GM10266 (cell line): ENCODE data around the gene PMCH.
"Not testable (repeated sequence)": the region's sequence is repeated elsewhere in the genome, so short reads cannot be mapped to it uniquely, and the experiment has no call there.

Source experiments
- DNase-seq: peaks from one replicate; pipeline ENCODE4 v3.0.0; 2012; ENCODE audit errors: extremely low spot score
- TF ChIP-seq, protein P1 (sequence below): IDR thresholded peaks from 2 replicates; pipeline ENCODE4 v1.5.1; 2012; ENCODE audit warnings: mild to moderate bottlenecking, low read depth; ENCODE audit not compliant: control insufficient read depth, insufficient read depth; ENCODE audit errors: missing control alignments

PMCH gene

GRCh38 chr12:102197789-102198188 lies at the start of gene PMCH:
PMCH (minus strand) TSS chr12:102197833; CDS start chr12:102197770, 63 bp downstream.
- DNase-seq: peak; percentile 53
- TF ChIP-seq, protein P1, sequence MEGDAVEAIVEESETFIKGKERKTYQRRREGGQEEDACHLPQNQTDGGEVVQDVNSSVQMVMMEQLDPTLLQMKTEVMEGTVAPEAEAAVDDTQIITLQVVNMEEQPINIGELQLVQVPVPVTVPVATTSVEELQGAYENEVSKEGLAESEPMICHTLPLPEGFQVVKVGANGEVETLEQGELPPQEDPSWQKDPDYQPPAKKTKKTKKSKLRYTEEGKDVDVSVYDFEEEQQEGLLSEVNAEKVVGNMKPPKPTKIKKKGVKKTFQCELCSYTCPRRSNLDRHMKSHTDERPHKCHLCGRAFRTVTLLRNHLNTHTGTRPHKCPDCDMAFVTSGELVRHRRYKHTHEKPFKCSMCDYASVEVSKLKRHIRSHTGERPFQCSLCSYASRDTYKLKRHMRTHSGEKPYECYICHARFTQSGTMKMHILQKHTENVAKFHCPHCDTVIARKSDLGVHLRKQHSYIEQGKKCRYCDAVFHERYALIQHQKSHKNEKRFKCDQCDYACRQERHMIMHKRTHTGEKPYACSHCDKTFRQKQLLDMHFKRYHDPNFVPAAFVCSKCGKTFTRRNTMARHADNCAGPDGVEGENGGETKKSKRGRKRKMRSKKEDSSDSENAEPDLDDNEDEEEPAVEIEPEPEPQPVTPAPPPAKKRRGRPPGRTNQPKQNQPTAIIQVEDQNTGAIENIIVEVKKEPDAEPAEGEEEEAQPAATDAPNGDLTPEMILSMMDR: no peak

DNA sequence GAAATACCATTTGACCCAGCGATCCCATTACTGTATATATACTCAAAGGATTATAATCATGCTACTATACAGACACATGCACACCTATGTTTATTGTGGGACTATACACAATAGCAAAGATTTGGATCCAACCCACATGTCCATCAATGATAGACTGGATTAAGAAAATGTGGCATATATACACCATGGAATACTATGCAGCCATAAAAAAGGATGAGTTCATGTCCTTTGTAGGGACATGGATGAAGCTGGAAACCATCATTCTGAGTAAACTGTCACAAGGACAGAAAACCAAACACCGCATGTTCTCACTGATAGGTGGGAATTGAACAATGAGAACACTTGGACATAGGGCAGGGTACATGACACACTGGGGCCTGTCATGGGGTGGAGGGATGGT lies 43.2 kb upstream of the PMCH start:
- not testable (repeated sequence) for DNase-seq

- no peak for DNase-seq
- TF ChIP-seq, protein P1: no peak
Measured at GRCh38 chr12:102234599-102234998, 37.0 kb upstream of the PMCH start.

- TF ChIP-seq, protein P1: no peak
- DNase-seq: no peak
Measured at GRCh38 chr12:102232446-102232845, 34.8 kb upstream of the PMCH start.

GRCh38 chr12:102232036-102232435 lies 34.4 kb upstream of the PMCH start:
- TF ChIP-seq, protein P1: no peak
- DNase-seq: no peak

- TF ChIP-seq, protein P1: no peak
- no peak for DNase-seq
Measured at GRCh38 chr12:102227954-102228353, 30.3 kb upstream of the PMCH start.

DNA sequence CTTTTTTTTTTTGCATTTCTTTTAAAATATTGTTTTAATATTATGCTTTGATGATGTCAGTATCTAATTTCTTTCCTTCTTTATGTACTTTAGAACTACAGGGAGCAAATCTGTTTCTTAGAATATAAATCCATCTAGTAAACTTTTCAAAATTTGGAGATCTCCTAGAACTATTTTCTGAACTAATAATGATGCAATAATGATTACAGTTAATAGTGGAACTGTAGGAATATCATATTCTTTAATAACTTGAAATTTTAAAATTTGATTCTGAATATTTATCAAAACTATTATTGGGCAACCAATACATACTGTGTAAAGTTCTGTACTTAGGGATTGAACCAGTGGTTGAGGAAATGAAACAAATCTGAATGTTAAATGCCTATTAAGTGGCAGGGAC lies 23.1 kb upstream of the PMCH start:
- TF ChIP-seq, protein P1: no peak
- DNase-seq: no peak

DNA sequence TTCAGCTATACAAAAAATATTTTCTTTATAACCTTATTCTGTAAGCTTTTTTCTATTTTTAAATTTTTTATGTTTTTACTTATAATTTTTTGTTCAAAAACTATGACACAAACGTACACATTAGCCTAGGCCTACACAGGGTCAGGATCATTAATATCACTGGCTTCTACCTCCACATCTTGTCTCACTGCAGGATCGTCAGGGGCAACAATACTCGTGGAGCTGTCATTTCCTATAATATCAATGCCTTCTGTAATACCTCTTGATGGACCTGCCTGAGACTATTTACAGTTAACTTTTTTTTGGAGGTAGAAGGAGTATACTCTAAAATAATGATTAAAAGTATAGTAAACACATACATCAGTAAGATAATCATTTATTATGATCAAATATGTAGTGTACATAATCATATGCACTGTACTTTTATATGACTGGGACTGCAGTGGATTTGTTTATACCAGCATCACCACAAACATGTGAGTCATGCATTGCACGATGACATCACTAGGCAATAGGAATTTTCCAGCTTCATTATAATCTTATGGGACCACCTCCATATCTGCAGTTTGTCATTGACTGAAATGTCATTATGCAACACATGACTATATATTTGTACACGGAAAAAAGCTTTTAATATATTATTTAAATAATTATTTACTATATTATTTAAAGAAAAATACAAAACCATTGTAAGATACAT lies 18.5 kb upstream of the PMCH start:
- TF ChIP-seq, protein P1: no peak
- DNase-seq: no peak
